ENCODE data around the gene PPP1R8.
"Not testable (repeated sequence)": the region's sequence is repeated elsewhere in the genome, so short reads cannot be mapped to it uniquely, and the experiment has no call there.

Gene PPP1R8

DNA sequence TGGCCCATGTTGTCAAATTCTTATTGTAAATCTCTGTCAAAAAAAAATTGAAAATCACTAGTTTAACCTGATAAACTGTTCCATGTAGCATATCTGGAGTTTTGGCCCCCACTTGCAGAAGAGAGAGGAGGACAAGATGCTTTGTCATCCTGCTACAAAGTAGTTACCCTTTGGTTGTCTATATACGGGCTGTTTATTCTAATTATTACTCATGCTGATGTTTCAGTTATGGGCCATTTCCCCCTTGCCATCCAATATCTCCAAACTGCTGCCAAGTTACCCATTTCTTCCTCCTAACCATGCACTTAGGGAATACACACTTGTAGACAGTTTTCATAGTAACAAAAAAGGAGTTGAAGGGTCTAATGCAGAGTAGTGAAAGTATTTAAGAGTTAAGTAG, 35.0 kb upstream of the PPP1R8 start:
- no peak overlapping the region for H3K4me3 ChIP-seq (ENCODE audit: low read depth, low read length)
- in situ Hi-C loops (cut with HindIII; ENCODE audit: low sequenced_read_pairs), result no loop called here
- TF ChIP-seq, protein P1, sequence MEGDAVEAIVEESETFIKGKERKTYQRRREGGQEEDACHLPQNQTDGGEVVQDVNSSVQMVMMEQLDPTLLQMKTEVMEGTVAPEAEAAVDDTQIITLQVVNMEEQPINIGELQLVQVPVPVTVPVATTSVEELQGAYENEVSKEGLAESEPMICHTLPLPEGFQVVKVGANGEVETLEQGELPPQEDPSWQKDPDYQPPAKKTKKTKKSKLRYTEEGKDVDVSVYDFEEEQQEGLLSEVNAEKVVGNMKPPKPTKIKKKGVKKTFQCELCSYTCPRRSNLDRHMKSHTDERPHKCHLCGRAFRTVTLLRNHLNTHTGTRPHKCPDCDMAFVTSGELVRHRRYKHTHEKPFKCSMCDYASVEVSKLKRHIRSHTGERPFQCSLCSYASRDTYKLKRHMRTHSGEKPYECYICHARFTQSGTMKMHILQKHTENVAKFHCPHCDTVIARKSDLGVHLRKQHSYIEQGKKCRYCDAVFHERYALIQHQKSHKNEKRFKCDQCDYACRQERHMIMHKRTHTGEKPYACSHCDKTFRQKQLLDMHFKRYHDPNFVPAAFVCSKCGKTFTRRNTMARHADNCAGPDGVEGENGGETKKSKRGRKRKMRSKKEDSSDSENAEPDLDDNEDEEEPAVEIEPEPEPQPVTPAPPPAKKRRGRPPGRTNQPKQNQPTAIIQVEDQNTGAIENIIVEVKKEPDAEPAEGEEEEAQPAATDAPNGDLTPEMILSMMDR (IDR thresholded peaks at IDR 0.05; ENCODE audit: low read depth, low read length, missing control alignments), result no peak
- DNase-seq (ENCODE audit: low read depth), result no peak

DNA sequence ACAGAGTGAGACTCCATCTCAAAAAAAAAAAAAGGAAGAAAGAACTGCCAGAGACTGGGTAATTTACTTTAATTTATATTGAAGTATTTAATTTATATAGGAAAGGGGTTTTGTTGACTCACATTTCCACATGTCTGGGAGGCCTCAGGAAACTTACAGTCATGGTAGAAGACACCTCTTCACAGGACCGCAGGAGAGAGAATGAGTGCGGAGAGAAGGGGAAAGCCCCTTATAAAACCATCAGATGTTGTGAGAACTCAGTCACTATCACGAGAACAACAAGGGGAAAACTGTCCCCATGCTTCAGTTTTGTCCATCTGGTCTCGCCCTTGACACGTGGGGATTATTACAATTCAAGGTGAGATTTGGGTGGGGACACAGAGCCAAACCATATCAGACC, 25.8 kb upstream of the PPP1R8 start:
- no peak overlapping the region for H3K4me3 ChIP-seq (ENCODE audit: low read depth, low read length)
- in situ Hi-C loops (cut with HindIII; ENCODE audit: low sequenced_read_pairs), result no loop called here
- no peak for DNase-seq (ENCODE audit: low read depth)
- TF ChIP-seq, protein P1 (IDR thresholded peaks at IDR 0.05; ENCODE audit: low read depth, low read length, missing control alignments), result no peak

DNA sequence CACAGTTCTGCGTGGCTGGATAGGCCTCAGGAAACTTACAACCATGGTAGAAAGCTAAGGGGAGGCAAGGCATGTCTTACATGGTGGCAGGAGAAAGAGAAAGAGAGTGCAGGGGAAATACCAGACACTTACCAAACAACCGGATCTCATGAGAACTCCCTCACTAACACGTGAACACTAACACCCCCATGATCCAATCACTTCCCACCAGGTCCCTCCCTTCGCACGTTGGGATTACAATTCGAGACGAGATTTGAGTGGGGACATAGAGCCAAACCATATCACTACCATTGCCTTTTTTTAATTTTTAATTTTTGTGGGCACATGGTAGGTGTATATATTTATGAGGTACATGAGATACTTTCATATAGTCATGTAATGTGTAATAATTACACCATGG, 23.8 kb upstream of the PPP1R8 start:
- no peak overlapping the region for H3K4me3 ChIP-seq (ENCODE audit: low read depth, low read length)
- in situ Hi-C loops (cut with HindIII; ENCODE audit: low sequenced_read_pairs), result no loop called here
- TF ChIP-seq, protein P1 (IDR thresholded peaks at IDR 0.05; ENCODE audit: low read depth, low read length, missing control alignments), result no peak
- DNase-seq (ENCODE audit: low read depth), result no peak

DNA sequence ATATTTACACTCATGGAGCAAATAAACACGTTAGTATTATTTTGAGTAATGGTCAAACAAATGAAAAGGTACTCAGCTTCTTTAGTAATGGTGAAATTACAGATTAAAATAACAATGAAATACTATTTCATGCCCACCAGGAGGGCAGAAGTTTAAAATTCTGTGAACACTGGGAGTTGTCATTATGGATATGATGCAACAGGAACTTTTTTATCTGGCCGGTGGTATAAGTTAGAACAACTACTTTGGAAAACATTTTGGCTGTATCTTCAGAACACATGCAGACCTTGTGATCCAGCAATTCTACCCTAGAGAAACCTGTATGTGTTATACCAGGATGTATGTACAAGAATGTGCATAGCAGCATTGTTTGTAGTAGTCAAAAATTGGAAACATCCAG, 23.2 kb upstream of the PPP1R8 start:
- no peak for DNase-seq (ENCODE audit: low read depth)
- no peak overlapping the region for H3K4me3 ChIP-seq (ENCODE audit: low read depth, low read length)
- in situ Hi-C loops (cut with HindIII; ENCODE audit: low sequenced_read_pairs), result no loop called here
- TF ChIP-seq, protein P1 (IDR thresholded peaks at IDR 0.05; ENCODE audit: low read depth, low read length, missing control alignments), result no peak

DNA sequence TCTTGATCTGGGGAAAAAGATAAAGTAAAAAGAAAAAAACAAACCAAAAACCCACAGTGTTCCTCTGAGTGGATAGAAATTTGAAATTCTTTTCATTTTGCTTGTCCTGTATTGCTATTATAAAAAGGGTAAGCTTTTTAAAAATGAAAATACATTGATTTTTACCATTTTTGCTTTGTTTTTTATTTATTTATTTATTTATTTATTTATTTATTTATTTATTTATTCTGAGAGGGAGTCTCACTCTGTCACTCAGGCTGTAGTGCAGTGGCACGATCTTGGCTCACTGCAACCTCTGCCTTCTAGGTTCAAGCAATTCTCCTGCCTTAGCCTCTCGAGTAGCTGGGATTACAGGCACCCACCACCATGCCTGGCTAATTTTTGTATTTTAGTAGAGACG, 22.5 kb upstream of the PPP1R8 start:
- not testable (repeated sequence) for DNase-seq (ENCODE audit: low read depth); H3K4me3 ChIP-seq (ENCODE audit: low read depth, low read length)

DNA sequence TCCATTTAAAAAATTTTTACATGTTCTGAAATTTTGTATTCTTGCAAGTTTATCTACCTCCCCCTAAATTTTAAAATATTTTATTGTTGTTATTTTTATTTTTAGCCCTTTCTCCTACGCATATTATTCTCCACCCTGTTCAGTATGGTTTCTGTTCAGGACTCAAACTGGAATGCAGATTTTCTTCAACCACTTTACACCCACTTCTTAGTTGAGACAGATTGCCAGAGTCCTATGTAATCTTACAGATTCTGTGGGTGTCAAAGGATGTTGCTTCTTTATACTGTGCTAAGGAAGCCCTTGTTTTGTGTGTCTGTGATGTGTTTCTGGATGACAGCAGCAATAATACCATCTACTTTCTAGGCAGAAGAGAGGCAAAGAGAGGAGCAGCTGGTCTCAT, 20.7 kb upstream of the PPP1R8 start:
- no peak for DNase-seq (ENCODE audit: low read depth)
- TF ChIP-seq, protein P1 (IDR thresholded peaks at IDR 0.05; ENCODE audit: low read depth, low read length, missing control alignments), result no peak
- no peak overlapping the region for H3K4me3 ChIP-seq (ENCODE audit: low read depth, low read length)
- in situ Hi-C loops (cut with HindIII; ENCODE audit: low sequenced_read_pairs), result no loop called here

More for the DNA sequence above, 22.5 kb upstream of the PPP1R8 start:
- in situ Hi-C loops (cut with HindIII; ENCODE audit: low sequenced_read_pairs), result not testable (repeated sequence)

DNA sequence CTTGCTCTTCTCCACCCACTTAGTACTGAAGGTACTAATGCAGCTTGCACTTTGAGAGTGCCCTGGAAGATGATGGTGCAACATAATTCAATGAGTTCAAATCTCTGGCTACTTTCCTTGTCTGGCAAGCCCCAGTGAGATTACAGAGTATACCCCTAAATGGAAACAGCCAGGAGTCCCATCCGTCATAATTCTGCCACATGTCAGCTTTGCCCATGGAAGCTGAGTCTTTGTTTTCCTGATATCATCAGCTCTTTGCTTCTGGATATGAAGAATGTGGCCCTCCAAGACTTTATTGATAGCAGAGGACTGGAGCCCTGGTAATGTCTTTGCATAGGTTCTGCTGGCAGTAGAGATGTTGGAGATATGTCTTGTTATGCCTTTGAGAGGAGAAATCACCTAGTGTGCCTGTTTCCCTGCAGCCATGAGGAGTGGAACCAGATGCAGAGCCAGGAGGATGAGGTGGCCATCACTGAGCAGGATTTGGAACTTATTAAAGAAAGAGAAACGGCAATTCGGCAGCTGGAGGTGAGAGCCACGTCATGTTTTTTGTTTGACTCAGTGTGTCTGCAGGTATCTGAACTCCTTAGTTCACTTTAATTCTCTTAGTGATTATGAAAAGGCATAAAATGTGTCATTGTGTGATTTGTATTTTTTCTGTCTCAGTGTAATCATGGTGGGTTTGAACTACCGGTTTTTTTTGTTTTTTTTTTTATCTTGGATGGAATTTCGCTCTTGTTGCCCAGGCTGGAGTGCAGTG, 18.7 kb upstream of the PPP1R8 start:
- DNase-seq (ENCODE audit: low read depth), result no peak
- TF ChIP-seq, protein P1 (IDR thresholded peaks at IDR 0.05; ENCODE audit: low read depth, low read length, missing control alignments), result no peak
- no peak overlapping the region for H3K4me3 ChIP-seq (ENCODE audit: low read depth, low read length)
- in situ Hi-C loops (cut with HindIII; ENCODE audit: low sequenced_read_pairs), result no loop called here

Data from astrocyte of the cerebellum (primary cell).